ENCODE results near the gene SLFN5.
A peak's percentile ranks its signal among the peaks of the same experiment; 100 is the strongest.
"Not testable (repeated sequence)": the region's sequence is repeated elsewhere in the genome, so short reads cannot be mapped to it uniquely, and the experiment has no call there.

SLFN5 gene

DNA sequence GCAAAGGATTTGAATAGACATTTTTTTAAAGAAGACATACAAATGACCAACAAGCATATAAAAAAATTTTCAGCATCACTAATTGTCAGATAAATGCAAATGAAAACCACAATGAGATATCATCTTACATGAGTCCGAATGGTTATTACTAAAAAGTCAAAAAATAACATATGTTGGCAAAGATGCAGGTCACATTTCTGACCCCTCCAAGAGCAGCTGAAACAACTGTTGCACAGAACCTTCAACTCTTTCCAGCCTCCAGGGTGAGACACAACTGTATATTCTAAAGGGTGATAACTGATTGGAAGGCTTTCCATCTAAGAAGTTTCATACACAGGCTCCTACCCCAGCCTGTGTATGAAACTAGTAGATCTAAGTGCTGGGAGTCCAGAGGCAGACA lies 51.9 kb downstream of the SLFN5 start:
- no peak for DNase-seq

DNA sequence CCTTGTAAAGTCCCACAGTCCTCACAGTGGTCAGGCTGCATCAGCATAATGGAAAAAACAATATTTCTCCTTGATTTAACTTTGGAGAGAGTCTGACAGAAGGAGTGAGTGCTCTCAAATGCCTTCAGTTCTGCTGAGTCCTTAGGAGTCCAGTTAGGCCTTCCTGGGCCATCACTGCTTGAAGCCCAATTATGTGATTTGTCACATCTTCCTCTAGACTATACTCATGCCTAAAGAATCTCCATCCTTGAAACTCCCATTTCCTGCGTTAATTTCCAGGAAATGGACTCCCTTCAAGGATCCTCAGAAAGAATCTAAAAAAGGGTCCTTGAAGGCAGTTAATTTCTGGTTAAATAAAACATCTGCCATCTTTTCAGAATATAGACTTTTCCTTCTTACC lies 52.8 kb downstream of the SLFN5 start:
- no peak for DNase-seq

DNA sequence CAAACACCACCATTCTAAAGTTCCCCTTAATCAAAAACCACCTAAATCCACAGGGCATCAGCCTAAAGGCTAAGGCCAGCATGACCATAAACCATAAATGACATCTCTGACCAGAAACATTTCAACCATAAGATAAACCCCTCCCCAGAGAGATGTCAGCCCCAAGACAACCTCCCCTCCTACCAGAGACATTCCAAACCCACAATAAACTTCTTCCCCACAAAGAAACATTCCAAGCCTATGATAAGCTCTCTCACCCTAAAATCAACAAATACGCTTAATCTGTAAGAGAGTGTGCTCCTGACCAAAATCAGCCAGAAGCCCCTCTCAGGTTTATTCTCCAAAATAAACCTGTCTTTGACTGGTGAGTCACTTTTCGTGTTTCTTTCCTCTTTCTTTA lies 54.8 kb downstream of the SLFN5 start:
- no peak for DNase-seq

DNA sequence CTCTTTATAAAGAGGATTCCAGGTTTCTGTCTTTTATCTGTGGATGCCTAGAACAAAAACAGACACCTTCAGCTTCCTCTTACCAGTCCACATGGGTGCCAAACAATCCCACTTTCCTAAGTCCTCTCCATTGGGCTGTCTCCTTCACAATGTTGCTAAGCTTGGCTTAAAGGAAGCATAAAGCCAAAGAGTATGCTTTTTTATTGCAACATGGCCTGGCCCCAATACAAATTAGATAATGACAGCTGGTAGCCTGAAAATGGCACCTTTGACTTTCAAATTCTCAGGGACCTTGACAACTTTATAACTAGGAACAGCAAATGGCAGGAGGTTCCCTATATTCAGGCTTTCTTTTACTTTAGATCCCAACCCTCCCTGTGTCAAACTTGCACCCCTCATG lies 55.8 kb downstream of the SLFN5 start:
- DNase-seq, result no peak

DNA sequence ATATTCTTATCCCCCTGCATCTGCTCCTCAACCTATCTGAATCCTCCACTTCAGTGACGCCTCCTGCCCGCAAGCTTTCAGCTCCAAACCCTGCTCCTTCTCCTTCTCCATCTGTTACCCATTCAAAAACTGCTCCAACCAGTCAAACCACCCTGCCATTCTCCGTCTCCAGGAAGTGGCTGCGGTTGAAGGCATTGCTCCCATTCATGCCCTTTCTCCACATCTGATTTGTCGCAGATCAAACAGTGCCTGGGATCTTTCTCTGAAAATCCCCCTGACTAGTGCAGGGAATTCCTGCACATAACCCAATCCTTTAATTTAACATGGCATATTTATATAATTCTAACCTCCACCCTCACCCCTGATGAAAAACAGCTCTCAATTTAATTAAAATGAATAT lies 56.3 kb downstream of the SLFN5 start:
- no peak for DNase-seq

DNA sequence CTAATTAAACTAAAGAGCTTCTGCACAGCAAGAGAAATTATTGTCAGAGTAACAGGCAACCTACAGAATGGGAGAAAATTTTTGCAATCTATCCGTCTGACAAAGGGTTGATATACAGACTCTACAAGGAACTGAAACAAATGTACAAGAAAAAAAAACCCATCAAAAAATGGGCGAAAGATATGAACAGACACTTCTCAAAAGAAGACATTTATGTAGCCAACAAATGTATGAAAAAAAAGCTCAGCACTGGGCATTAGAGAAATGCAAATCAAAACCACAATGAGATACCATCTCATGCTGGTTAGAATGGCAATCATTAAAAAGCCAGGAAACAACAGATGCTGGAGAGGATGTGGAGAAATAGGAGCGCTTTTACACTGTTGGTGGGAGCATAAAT lies 66.5 kb downstream of the SLFN5 start:
- DNase-seq, result not testable (repeated sequence)

DNA sequence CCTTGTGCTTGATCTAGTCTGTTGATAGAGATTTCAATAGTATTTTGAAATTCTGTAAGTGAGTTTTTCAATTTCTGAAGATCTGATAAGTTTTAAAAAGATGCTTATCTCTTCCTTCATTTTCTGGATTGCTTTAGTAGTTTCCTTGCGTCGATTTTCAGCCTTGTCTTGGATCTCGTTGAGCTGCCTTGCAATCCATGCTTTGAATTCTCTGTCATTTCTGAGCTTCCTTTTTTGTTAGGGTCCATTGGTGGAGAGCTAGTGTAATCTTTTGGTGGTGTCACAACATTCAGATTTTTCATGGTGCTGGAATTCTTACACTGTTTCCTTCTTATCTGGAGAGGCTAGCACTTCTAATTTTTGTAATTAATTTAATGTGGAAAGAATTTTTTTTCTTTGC lies 69.5 kb downstream of the SLFN5 start:
- DNase-seq, result no peak

DNA sequence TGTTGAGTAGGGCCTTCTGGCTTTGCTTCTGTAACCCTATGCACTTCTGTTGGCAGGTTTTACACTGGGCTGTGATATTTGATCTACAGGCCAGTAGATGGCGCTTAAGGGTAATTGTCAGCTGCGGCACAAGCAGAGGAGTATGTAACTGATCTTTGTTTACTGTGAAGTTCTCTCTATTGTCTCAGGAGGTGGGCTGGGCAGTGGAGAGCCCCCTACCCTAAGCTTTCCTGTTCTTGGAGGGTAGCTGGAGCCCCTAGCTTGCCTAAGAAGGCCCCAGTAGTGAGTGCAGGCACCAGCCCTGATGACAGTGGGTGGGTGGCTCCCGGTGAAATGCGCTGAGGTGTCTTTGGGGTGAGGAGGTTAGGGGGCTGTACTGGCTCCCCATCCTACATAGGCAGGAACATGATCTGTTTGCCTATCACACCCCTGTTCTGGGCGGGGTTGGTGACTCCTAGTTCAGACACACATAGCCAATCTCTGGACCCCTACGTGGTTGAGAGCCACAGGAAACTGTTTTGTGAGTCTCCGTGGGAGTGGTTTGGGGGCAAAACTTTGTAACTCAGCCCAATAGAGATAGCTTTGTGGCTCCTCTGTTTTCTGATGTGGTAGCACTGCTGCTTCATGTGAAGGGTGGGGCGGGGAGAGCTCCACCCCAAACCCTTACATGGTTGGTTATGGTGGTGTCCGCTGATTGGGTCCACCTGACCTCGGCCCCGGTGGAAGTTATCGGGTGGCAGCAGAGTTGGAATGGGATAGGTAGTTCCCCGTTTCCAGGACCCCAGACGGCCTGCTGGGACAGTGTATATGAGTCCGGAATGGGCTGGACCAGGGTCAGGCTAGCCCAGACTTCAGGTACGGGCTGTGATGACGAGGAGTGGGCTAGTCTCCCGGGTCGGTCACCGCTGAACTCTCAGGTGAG lies 70.2 kb downstream of the SLFN5 start:
- peak; percentile 49 for DNase-seq

DNA sequence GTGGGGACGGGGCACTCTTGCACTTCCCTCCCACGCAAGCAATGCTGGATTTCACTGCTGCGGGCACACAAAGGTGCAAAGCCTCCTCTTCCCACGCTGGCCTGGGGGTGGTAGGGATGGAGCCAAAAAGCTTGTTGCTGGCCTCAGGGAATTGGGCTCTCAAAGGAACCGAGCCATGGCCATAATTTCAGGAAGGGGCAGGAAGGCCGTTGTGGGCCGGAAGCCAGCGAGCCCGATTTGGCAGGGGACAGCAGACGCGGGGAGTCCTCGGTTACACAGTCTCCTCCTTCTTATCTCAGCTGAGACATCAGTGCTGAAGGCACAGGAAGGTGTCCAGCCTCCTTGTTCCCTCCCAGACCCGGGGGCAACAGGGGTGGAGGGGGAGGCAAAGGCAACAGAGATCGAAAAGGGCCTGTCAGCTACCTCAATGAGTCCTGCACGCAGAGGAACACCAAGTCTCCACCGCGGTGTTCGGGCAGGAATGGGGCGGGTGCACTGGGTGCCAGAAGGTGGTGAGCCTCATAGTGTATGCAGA lies 71.1 kb downstream of the SLFN5 start:
- no peak for DNase-seq

DNA sequence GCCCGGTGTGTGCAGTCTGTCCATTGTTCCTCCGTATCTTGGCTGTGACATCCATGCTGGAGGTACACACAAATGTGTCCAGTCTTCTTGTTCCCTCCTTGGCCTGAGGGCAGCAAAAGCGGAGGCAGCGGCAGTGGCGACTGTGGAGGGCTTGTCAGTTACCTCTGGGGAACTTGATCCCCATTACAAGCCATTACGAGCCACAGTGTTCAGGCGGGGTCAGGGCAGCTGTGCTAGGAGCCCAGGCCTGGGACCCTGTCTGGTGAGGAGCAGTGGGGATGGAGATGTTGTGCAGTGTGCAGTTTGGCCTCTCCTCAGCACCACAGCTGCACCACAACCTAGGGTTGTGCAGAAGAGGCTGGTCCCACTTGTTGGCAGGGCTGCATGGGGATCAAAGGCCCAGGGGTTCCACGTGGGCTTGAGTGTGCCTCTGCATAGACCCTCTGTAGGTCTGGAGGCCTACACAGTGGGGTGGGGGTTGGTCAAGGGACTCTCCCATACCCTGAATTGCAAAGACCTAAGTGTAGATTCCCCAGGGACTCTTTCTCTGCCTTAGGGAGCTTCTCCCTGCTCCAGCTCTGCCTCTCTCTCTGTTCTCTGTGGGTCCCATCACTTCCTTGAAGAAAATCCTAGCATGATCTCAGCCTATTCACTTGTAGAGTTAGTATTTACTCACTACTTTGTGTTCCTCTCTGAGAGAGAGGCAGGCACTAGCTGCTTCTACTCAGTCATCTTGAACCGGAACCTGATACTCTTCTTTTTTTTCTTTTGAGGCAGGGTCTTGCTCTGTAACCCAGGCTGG lies 71.7 kb downstream of the SLFN5 start:
- DNase-seq, result no peak

DNA sequence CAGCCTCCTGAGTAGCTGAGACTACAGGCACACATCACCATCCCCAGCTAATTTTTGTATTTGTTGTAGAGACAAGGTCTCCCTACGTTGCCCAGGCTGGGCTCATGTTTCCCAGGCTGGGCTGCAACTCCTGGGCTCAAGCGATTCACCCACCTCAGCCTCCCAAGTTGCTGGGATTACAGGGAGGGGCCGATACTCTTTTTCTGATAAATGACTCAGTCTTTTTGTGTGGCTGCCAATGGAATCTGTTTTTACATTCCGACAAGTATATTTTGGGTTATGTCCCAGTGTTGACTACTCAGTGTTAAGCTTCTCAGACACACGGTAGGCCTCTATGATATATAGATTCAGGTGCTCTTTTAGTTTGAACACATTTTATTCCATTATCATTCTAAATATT lies 72.4 kb downstream of the SLFN5 start:
- DNase-seq, result no peak

DNA sequence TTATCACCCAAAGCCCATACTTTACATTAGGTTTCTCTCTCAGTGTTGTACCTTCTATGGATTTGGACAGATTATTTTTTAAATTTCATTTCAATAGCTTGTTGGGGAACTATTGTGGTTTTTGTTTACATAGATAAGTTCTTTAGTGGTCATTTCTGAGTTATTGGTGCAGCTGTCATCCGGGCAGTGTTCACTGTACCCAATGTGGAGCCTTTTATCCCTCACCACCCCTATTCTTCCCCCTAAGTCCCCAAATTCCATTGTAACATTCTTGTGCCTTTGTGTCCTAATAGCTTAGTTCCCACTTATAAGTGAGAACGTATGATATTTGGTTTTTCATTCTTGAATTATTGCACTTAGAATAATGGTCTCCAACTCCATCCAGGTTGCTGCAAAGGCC lies 73.1 kb downstream of the SLFN5 start:
- no peak for DNase-seq

DNA sequence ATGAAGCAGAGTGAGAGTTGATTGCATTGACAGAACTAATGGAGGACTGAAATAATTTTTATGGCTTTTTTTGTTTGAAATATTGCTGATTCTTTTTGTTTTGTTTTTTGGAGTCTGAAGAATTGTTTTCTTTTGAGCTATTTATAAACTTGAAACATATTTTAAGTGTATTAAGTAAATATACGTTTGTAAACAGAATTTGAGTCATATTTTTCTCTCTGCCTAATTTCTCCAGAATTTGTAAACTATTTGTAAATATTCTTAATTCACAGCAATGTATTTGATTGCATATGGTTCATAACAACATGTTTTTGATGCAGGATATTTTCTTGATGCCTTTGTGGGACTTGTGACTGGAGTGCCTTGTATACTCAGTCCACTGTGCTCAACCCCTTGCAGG lies 79.9 kb downstream of the SLFN5 start:
- no peak for DNase-seq
